Measurements from ENCODE around the gene CCDC102B. TPM values are rescaled to one million over a fixed set of nuclear protein-coding genes. Genes with fewer than 3 reads are reported as not detected.
"Not testable (repeated sequence)": the region's sequence is repeated elsewhere in the genome, so short reads cannot be mapped to it uniquely, and the experiment has no call there.

CCDC102B gene
- polyA plus RNA-seq, 1 donor = 8.2 TPM

DNA sequence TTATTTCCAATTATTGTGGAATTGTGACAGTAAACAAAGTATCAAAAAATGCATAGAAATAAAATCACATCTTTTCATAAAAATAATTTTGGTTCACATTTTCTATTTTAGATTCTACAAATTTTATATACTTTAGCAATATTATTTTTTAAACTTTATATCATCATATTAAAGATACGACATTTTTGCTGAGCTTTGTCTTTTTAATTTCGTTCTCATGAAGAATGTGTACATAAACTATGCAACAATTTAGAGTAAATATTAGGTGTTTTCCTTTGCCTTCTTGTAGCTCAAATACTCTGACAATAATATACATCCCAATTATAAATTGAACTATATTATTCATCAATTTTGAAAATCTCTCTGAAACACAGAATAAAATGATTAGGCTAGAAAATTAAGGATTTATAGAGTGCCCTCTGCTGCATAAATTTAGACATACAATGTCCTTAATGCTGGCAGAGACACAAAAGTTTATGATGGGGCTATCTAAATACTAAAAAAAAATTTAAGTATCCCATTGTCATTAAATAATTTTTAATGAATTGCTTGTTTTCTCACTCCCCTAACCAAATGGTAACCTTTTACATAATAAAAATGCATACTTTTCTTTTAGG lies 45.7 kb downstream of the CCDC102B start:
- Histone ChIP-seq H3K27ac (ENCODE audit: low read length) (no peak overlapping the region), H3K36me3 (ENCODE audit: control insufficient read depth, insufficient read depth, low read length) (no peaks in the 10 kb centered on the region), H3K27me3 (ENCODE audit: control insufficient read depth, insufficient read depth, low read length) (no peaks in the 10 kb centered on the region), H3K4me1 (ENCODE audit: control insufficient read depth, insufficient read depth, low read length) (no peaks in the 10 kb centered on the region), H3K4me3 (ENCODE audit: low read length) (no peak overlapping the region), H3K9me3 (ENCODE audit: control insufficient read depth, low read depth, low read length) (no peaks in the 10 kb centered on the region)
- DNase-seq = no peak
- WGBS (ENCODE audit: insufficient coverage, low lambda C conversion rate) = 100% methylated on average over 2 of the region's 2 CpGs

DNA sequence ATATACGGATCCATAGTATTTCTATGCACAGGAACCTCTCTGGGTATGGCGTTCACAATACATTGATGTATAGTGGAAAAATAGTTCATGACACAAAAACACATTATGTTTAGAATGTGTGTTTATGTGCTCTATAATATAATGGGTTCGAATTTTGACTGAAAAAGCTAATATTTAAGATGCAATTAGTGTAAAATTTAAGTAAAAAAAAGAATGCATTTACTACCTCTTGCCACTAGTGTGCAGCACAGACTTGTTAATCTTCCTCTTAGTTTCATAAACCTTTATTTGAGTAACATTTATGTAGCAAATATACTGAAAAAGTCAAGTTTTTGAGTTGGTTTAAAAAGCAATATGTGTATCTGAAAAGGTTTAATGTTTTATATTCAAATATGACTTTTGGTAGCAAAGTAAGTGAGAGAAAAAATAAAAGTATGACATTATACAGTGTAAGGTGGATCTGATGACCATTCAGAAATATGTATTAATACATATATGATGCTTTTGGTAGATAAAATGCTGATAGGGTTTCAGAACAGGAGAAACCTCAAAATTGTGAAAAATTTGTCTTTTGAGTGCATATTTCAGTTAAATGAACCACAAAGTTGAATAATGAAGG lies 49.4 kb downstream of the CCDC102B start:
- Histone ChIP-seq H3K4me1 (ENCODE audit: control insufficient read depth, insufficient read depth, low read length) (no peaks in the 10 kb centered on the region), H3K27me3 (ENCODE audit: control insufficient read depth, insufficient read depth, low read length) (no peaks in the 10 kb centered on the region), H3K4me3 (ENCODE audit: low read length) (no peak overlapping the region), H3K9me3 (ENCODE audit: control insufficient read depth, low read depth, low read length) (no peaks in the 10 kb centered on the region), H3K27ac (ENCODE audit: low read length) (no peak overlapping the region), H3K36me3 (ENCODE audit: control insufficient read depth, insufficient read depth, low read length) (no peaks in the 10 kb centered on the region)
- no CpG with 5 or more reads among the region's 3 CpGs for WGBS (ENCODE audit: insufficient coverage, low lambda C conversion rate)
- peak in 1 of 2 donors; percentile 9 for DNase-seq

DNA sequence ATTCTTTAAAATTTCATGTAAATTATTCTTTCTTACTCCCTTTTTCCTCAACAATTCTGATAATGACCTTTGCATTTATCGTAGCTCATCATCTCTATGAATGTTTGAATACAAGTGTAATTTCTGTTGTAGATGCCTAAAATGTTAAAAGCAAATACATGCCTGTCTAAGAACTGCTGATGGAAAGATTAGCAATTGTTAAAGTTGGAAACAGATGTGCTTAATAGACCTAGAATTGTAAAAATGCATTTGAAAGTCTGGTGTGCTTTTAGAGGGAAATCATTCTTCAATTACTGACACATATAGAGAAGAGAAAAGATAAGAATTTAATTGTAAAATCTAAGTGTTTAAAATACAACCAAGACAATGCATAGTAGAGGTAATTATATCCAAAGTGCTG lies 50.4 kb downstream of the CCDC102B start:
- DNase-seq = no peak
- Histone ChIP-seq H3K27ac (ENCODE audit: low read length) (no peak overlapping the region), H3K36me3 (ENCODE audit: control insufficient read depth, insufficient read depth, low read length) (no peaks in the 10 kb centered on the region), H3K4me3 (ENCODE audit: low read length) (no peak overlapping the region), H3K27me3 (ENCODE audit: control insufficient read depth, insufficient read depth, low read length) (no peaks in the 10 kb centered on the region), H3K4me1 (ENCODE audit: control insufficient read depth, insufficient read depth, low read length) (no peaks in the 10 kb centered on the region), H3K9me3 (ENCODE audit: control insufficient read depth, low read depth, low read length) (no peaks in the 10 kb centered on the region)
- WGBS (ENCODE audit: insufficient coverage, low lambda C conversion rate) = 60% methylated on average over 1 of the region's 1 CpG

DNA sequence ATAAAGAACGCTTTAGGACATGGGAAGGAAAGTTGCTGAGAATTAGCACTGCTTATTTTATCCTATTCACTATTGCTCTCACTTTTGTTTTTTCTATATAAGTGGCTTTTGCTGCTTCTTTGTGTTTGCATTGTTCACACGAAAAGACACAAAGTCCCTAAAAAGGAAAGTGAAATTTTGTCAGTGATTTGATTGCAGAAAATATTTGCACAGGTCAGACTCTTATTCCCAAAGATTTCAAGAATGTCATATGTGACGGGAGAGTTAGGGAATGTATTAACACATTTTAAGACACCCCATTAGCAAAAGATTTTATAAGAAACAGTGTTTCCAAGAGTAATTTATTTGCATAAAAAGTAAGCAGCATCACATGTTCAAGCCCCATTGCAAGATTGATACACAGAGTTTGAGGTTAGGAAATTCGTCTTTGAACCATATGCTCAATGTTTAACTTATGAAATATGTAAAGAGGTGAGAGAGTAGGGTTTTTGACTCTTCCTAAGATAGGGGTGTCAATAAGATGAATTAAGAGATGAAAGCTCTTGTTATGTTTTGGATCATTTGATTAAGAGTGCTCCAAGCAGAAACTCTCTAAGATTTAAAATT lies 57.0 kb downstream of the CCDC102B start:
- WGBS (ENCODE audit: insufficient coverage, low lambda C conversion rate) = 81% methylated on average over 3 of the region's 4 CpGs
- Histone ChIP-seq H3K4me1 (ENCODE audit: control insufficient read depth, insufficient read depth, low read length) (no peaks in the 10 kb centered on the region), H3K36me3 (ENCODE audit: control insufficient read depth, insufficient read depth, low read length) (no peaks in the 10 kb centered on the region), H3K4me3 (ENCODE audit: low read length) (no peak overlapping the region), H3K9me3 (ENCODE audit: control insufficient read depth, low read depth, low read length) (no peaks in the 10 kb centered on the region), H3K27me3 (ENCODE audit: control insufficient read depth, insufficient read depth, low read length) (no peaks in the 10 kb centered on the region), H3K27ac (ENCODE audit: low read length) (no peak overlapping the region)
- DNase-seq = no peak

DNA sequence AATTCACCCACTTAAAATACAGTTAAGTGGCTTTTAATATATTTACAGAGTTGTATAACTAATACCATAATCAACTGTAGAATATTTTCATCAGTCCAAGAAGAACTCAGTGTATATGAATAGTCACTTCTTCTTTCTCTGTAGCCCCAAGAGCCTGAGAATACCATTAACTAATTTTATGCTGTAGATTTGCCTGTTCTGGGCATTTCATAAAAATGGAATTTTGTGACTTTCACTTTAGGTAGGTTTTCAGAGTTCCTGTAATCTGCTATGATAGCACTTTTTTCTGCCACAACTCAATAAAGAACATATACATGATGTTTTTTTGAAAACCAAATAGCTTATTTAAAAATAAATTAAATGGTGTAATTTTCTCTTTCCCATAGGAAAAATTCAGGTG lies 57.6 kb downstream of the CCDC102B start:
- Histone ChIP-seq H3K9me3 (ENCODE audit: control insufficient read depth, low read depth, low read length) (no peaks in the 10 kb centered on the region), H3K4me1 (ENCODE audit: control insufficient read depth, insufficient read depth, low read length) (no peaks in the 10 kb centered on the region), H3K36me3 (ENCODE audit: control insufficient read depth, insufficient read depth, low read length) (no peaks in the 10 kb centered on the region), H3K27ac (ENCODE audit: low read length) (no peak overlapping the region), H3K4me3 (ENCODE audit: low read length) (no peak overlapping the region), H3K27me3 (ENCODE audit: control insufficient read depth, insufficient read depth, low read length) (no peaks in the 10 kb centered on the region)
- DNase-seq = no peak

DNA sequence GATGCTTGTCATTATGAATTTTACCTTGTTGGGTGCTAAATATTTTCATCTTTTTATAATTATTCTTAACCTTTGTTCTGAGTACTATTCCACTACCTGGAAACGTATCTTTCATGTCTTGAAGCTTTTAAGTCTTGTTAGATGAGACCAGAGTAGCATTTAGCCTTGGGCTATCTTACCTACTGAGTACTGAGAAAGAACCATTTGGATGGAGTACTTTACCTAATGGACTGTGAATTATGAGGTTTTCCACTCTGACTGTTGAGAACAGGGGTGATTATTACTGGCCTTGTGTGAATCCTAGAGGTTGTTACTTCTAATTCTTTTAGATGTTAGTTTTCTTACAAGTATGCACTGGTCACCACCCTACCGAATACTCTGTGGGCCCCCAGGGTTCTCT lies 63.5 kb downstream of the CCDC102B start:
- Histone ChIP-seq H3K27me3 (ENCODE audit: control insufficient read depth, insufficient read depth, low read length) (no peaks in the 10 kb centered on the region), H3K36me3 (ENCODE audit: control insufficient read depth, insufficient read depth, low read length) (no peaks in the 10 kb centered on the region), H3K4me1 (ENCODE audit: control insufficient read depth, insufficient read depth, low read length) (no peaks in the 10 kb centered on the region), H3K4me3 (ENCODE audit: low read length) (no peak overlapping the region), H3K9me3 (ENCODE audit: control insufficient read depth, low read depth, low read length) (no peaks in the 10 kb centered on the region), H3K27ac (ENCODE audit: low read length) (no peak overlapping the region)
- WGBS (ENCODE audit: insufficient coverage, low lambda C conversion rate) = 100% methylated on average over 2 of the region's 2 CpGs
- no peak for DNase-seq

DNA sequence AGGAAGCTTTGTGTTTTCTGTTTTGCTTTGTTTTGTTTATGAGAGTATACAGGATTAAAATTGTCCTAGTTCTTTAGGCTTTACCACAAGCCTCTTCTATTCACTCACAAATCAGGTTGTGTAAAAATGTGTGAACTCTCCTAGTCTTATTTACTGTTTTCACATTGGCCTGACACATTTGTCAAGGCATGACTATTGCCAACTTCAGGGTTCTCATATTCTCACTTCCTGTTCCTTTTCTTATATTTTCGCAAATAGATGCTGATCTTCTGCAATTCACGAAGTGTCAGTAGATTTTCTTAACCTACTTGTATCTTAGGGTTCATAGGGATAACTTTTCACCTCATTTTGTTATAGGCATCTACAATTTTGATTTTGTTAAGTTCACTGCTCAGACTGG lies 67.1 kb downstream of the CCDC102B start:
- H3K36me3 ChIP-seq (ENCODE audit: control insufficient read depth, insufficient read depth, low read length) = no peaks in the 10 kb centered on the region
- H3K27ac ChIP-seq (ENCODE audit: low read length) = no peak overlapping the region
- H3K4me3 ChIP-seq (ENCODE audit: low read length) = no peak overlapping the region
- no peaks in the 10 kb centered on the region for H3K27me3 ChIP-seq (ENCODE audit: control insufficient read depth, insufficient read depth, low read length)
- DNase-seq = no peak
- no peaks in the 10 kb centered on the region for H3K4me1 ChIP-seq (ENCODE audit: control insufficient read depth, insufficient read depth, low read length)
- WGBS (ENCODE audit: insufficient coverage, low lambda C conversion rate) = 92% methylated on average over 2 of the region's 2 CpGs
- H3K9me3 ChIP-seq (ENCODE audit: control insufficient read depth, low read depth, low read length) = no peaks in the 10 kb centered on the region

DNA sequence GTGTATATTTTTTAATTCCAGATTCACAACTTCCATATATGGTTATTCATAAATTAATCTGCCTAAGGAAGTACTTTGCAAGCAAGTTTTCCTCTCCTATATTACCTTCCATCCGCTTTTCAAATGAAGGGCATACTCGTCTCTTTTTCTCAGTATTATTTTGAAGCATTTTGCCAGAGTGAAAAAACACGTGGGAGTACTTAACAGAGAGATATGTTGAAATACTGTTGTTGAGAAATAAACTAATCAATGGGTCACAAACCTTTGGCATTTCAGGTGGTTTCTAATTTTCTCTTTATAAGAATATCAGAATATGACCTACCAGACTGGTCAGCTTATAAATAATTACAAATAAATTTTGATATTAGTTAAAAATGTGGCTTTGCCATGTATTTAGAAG lies 67.6 kb downstream of the CCDC102B start:
- Histone ChIP-seq H3K27ac (ENCODE audit: low read length) (no peak overlapping the region), H3K27me3 (ENCODE audit: control insufficient read depth, insufficient read depth, low read length) (no peaks in the 10 kb centered on the region), H3K9me3 (ENCODE audit: control insufficient read depth, low read depth, low read length) (no peaks in the 10 kb centered on the region), H3K36me3 (ENCODE audit: control insufficient read depth, insufficient read depth, low read length) (no peaks in the 10 kb centered on the region), H3K4me1 (ENCODE audit: control insufficient read depth, insufficient read depth, low read length) (no peaks in the 10 kb centered on the region), H3K4me3 (ENCODE audit: low read length) (no peak overlapping the region)
- whole genome bisulfite sequencing (ENCODE audit: insufficient coverage, low lambda C conversion rate) = 87% methylated on average over 3 of the region's 3 CpGs
- DNase-seq = no peak

DNA sequence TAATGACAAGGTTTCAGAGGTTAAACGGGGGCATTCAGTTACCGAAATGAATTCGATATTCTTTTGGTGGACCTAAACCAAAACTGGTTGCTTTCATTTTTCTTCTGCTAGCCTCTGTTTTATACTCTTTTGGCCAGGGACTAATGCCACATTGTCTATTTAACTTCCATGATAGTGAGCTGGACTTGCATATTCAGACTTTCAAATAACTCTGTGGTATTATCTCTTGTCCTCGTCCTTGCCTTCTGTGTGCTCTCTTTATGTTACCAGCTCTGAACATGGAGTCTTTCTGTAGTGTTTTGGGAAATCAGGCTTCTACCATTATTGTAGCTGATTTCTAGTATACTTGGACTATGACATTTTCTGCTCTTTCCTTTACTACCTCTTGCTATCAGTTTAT lies 75.1 kb downstream of the CCDC102B start:
- Histone ChIP-seq H3K4me1 (ENCODE audit: control insufficient read depth, insufficient read depth, low read length) (no peaks in the 10 kb centered on the region), H3K27ac (ENCODE audit: low read length) (no peak overlapping the region), H3K36me3 (ENCODE audit: control insufficient read depth, insufficient read depth, low read length) (no peaks in the 10 kb centered on the region), H3K9me3 (ENCODE audit: control insufficient read depth, low read depth, low read length) (no peaks in the 10 kb centered on the region), H3K27me3 (ENCODE audit: control insufficient read depth, insufficient read depth, low read length) (no peaks in the 10 kb centered on the region), H3K4me3 (ENCODE audit: low read length) (no peak overlapping the region)
- 83% methylated on average over 2 of the region's 4 CpGs for WGBS (ENCODE audit: insufficient coverage, low lambda C conversion rate)
- no peak for DNase-seq

DNA sequence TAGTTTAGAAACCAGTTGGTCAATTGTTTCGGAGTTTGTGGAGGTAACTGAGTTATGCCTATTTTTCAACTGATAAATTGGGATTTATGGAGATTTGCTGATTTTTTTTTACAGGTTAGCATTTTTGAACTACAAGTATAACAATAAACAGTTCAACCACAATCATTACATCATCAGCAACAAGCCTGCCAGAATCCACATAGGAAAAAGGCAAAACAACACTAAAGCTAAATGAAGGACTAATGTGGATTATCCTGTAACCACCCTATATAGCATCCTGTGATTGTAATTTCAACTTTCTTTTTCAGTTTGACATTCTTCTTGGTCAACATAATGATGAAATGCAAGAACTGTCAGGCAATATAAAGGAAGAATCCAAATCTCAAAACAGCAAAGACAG lies 76.5 kb downstream of the CCDC102B start:
- no CpG with 5 or more reads among the region's 1 CpG for WGBS (ENCODE audit: insufficient coverage, low lambda C conversion rate)
- Histone ChIP-seq H3K4me1 (ENCODE audit: control insufficient read depth, insufficient read depth, low read length) (no peaks in the 10 kb centered on the region), H3K9me3 (ENCODE audit: control insufficient read depth, low read depth, low read length) (no peaks in the 10 kb centered on the region), H3K36me3 (ENCODE audit: control insufficient read depth, insufficient read depth, low read length) (no peaks in the 10 kb centered on the region), H3K27me3 (ENCODE audit: control insufficient read depth, insufficient read depth, low read length) (no peaks in the 10 kb centered on the region), H3K27ac (ENCODE audit: low read length) (no peak overlapping the region), H3K4me3 (ENCODE audit: low read length) (no peak overlapping the region)
- no peak for DNase-seq

DNA sequence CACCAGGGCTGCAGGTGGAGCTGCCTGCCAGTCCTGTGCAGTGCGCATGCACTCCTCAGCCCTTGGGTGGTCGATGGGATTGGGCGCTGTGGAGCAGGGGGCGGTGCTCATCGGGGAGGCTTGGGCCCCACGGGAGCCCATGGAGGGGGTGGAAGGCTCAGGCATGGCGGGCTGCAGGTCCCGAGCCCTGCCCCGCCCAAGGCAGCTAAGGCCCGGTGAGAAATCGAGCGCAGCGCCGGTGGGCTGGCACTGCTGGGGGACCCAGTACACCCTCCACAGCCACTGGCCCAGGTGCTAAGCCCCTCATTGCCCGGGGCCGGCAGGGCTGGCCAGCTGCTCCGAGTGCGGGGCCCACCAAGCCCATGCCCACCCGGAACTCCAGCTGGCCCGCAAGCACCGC lies 82.1 kb downstream of the CCDC102B start:
- H3K27ac ChIP-seq (ENCODE audit: low read length); H3K4me3 ChIP-seq (ENCODE audit: low read length); H3K36me3 ChIP-seq (ENCODE audit: control insufficient read depth, insufficient read depth, low read length); H3K4me1 ChIP-seq (ENCODE audit: control insufficient read depth, insufficient read depth, low read length); H3K27me3 ChIP-seq (ENCODE audit: control insufficient read depth, insufficient read depth, low read length); DNase-seq; H3K9me3 ChIP-seq (ENCODE audit: control insufficient read depth, low read depth, low read length): not testable (repeated sequence)
- WGBS (ENCODE audit: insufficient coverage, low lambda C conversion rate) = no CpG with 5 or more reads among the region's 21 CpGs

Measured in large intestine (tissue), 3 donors.